Testis (tissue), 5 donors: ENCODE data around the gene PSMD8. TPM values are rescaled to one million over a fixed set of nuclear protein-coding genes. Genes with fewer than 3 reads are reported as not detected.
A peak's percentile ranks its signal among the peaks of the same experiment; 100 is the strongest.

Source experiments
- DNase-seq: peaks from one replicate; pipeline ENCODE4 v3.0.0-alpha.2; 2019
- H3K27ac ChIP-seq, 2 donors: fragments of 200-600 bp; sonication (generic); one replicate each; pipeline ENCODE4 v1.5.1; 2019
- H3K27me3 ChIP-seq: fragments of 200-600 bp; sonication (generic); one replicate; pipeline ENCODE4 v1.5.1; 2019
- H3K36me3 ChIP-seq: fragments of 200-600 bp; sonication (generic); one replicate; pipeline ENCODE4 v1.5.1; 2017; ENCODE audit warnings: low read depth; ENCODE audit errors: missing control alignments
- H3K4me1 ChIP-seq: fragments of 200-600 bp; sonication (generic); one replicate; pipeline ENCODE4 v1.5.1; 2019
- H3K4me3 ChIP-seq, 2 donors: fragments of 200-600 bp; sonication (generic); one replicate each; pipeline ENCODE4 v1.5.1; 2017 to 2019
- H3K9me3 ChIP-seq: fragments of 200-600 bp; sonication (generic); one replicate; pipeline ENCODE4 v1.5.1; 2017
- CTCF ChIP-seq, 3 experiments: fragments of 450-650 bp in 2 of 3; fragments of 200-600 bp in 1 of 3; sonication (generic) in 1 of 3; IDR thresholded peaks; one replicate each; pipeline ENCODE4 v1.5.1; 2016 to 2019; ENCODE audit warnings: antibody characterized with exemption in 3 of 3, mild to moderate bottlenecking in 2 of 3, moderate library complexity in 1 of 3
- POLR2A ChIP-seq: fragments of 450-650 bp; IDR thresholded peaks from one replicate; pipeline ENCODE4 v1.6.1; 2017; ENCODE audit warnings: antibody characterized with exemption, mild to moderate bottlenecking, moderate library complexity
- WGBS, 2 donors: methylation state at CpG; one replicate each; pipeline ENCODE4 v1.1.5; 2018; 5-methylcytosine and 5-hydroxymethylcytosine counted together
- intact Hi-C: fragments of 100-400 bp; cut with DNase I; formaldehyde crosslinking; loops from one replicate; pipeline ENCODE4 v1.15.1; 2023; ENCODE audit warnings: low total_unique reads
- long read RNA-seq, 2 donors: transcript quantifications; one replicate each; lab custom pipeline, GENCODE V29; 2026
- polyA plus RNA-seq: library from polyadenylated mRNA; stranded (reverse); fragments of 350-450 nt; fragmentation: Illumina TruSeq; extraction: RNeasy Lipid Tissue Mini Kit (QIAGEN cat#74804); gene quantifications from one replicate; pipeline ENCODE4 v1.2.3, GENCODE V29; 2014; ENCODE audit warnings: low read depth, low replicate concordance; ENCODE audit not compliant: insufficient read depth
- total RNA-seq, 2 donors: library from RNA; depleted of rRNA; stranded (reverse); fragments of >200 nt; gene quantifications; one replicate each; pipeline ENCODE4 v1.2.3, GENCODE V29; 2016

The PSMD8 gene
- 100 to 1,000 TPM; 244 to 265 TPM for total RNA-seq
- 373 TPM for polyA plus RNA-seq
- long read RNA-seq, donor 1, transcript PSMD8-201 (7 exons, 1,553 nt): major isoform, 126 of 172 reads
- long read RNA-seq, donor 1, partial matches to known transcripts: 42 of 172 reads
- long read RNA-seq, donor 1, other reads (novel, unspliced or antisense): 0 of 172 reads
- long read RNA-seq, donor 2, transcript PSMD8-201 (7 exons, 1,553 nt): major isoform, 71 of 107 reads
- long read RNA-seq, donor 2, transcript PSMD8-208 (6 exons, 771 nt): minor isoform, 5 of 107 reads
- long read RNA-seq, donor 2, partial matches to known transcripts: 30 of 107 reads
- long read RNA-seq, donor 2, other reads (novel, unspliced or antisense): 0 of 107 reads

GRCh38 chr19:38374332-38375097, at the start of gene PSMD8:
Gene PSMD8, plus strand, starts transcription at chr19:38374571. Its CDS starts 31 bp downstream, at chr19:38374602.
- Histone ChIP-seq H3K4me1 (peaks cover 13% of the 10 kb centered on the region), H3K4me3 (peak within 1 kb of the TSS; percentile 90 to 99), H3K27ac (peak within 1 kb of the TSS; percentile 90 to 94), H3K36me3 (no peaks in the 10 kb centered on the region), H3K27me3 (no peaks in the 10 kb centered on the region), H3K9me3 (no peaks in the 10 kb centered on the region)
- DNase-seq: peak; percentile 100
- WGBS, 2 donors: 0 to 1% methylated on average over 38 to 64 of the region's 65 CpGs
- TF ChIP-seq POLR2A (peak; percentile 52), CTCF (IDR thresholded peaks at IDR 0.05) (no peak)
- intact Hi-C loops: no loop called here

GRCh38 chr19:38326591-38326990, 47.8 kb upstream of the PSMD8 start:
- intact Hi-C loops: loop anchor here (5.0 kb wide), 1 partner anchor 84 kb away; no protein-coding TSS in a partner anchor
- 94 to 95% methylated on average over 17 to 22 of the region's 22 CpGs for WGBS, 2 donors
- TF ChIP-seq CTCF (IDR thresholded peaks at IDR 0.05) (no peak), POLR2A (no peak)
- H3K27me3 ChIP-seq: no peaks in the 10 kb centered on the region
- no peaks in the 10 kb centered on the region for H3K9me3 ChIP-seq
- peaks cover 9% of the 10 kb centered on the region for H3K4me1 ChIP-seq
- no peak for DNase-seq
- H3K36me3 ChIP-seq: no peaks in the 10 kb centered on the region
- no peak overlapping the region for H3K4me3 ChIP-seq
- no peak overlapping the region for H3K27ac ChIP-seq

GRCh38 chr19:38329651-38330050, 44.7 kb upstream of the PSMD8 start:
- no peak for DNase-seq
- Histone ChIP-seq H3K27ac (no peak overlapping the region), H3K36me3 (no peaks in the 10 kb centered on the region), H3K4me1 (no peaks in the 10 kb centered on the region), H3K9me3 (no peaks in the 10 kb centered on the region), H3K27me3 (no peaks in the 10 kb centered on the region), H3K4me3 (no peak overlapping the region)
- 93 to 94% methylated on average over 7 of the region's 7 CpGs for WGBS, 2 donors
- no peak for TF ChIP-seq POLR2A
- TF ChIP-seq CTCF (IDR thresholded peaks at IDR 0.05): no peak
- intact Hi-C loops: loop anchor here (5.0 kb wide), 1 partner anchor 87 kb away; no protein-coding TSS in a partner anchor

- Histone ChIP-seq H3K27me3 (no peaks in the 10 kb centered on the region), H3K36me3 (no peaks in the 10 kb centered on the region), H3K27ac (no peak overlapping the region), H3K4me1 (no peaks in the 10 kb centered on the region), H3K9me3 (no peaks in the 10 kb centered on the region), H3K4me3 (no peak overlapping the region)
- 83 to 97% methylated on average over 1 of the region's 1 CpG for WGBS, 2 donors
- no peak for DNase-seq
- intact Hi-C loops: no loop called here
- no peak for TF ChIP-seq POLR2A
- no peak for TF ChIP-seq CTCF (IDR thresholded peaks at IDR 0.05)
These were observed 42.6 kb upstream of the PSMD8 start for GRCh38 chr19:38331728-38332127.
